Upper lobe of left lung (tissue), 6 donors: ENCODE results near the gene ZNF433. TPM values are rescaled to one million over a fixed set of nuclear protein-coding genes. Genes with fewer than 3 reads are reported as not detected.
"Not testable (repeated sequence)": the region's sequence is repeated elsewhere in the genome, so short reads cannot be mapped to it uniquely, and the experiment has no call there.

Source experiments
- ATAC-seq, 2 donors: fragments of 200-7000 bp; cut with Tn5 transposase; one replicate each; pipeline ENCODE4 v1.9.1; 2022; ENCODE audit warnings: mild to moderate bottlenecking in 2 of 2, moderate library complexity in 2 of 2; ENCODE audit not compliant: low FRiP score in 2 of 2
- DNase-seq, 2 donors: peaks; one replicate each; pipeline ENCODE4 v3.0.0-alpha.2; 2019 to 2020
- H3K27ac ChIP-seq, 4 donors: fragments of 200-600 bp; sonication (generic); one replicate each; pipeline ENCODE4 v1.5.1; 2016 to 2019
- H3K27me3 ChIP-seq, 4 donors: fragments of 200-600 bp; sonication (generic); one replicate each; pipeline ENCODE4 v1.5.1; 2017 to 2019
- H3K36me3 ChIP-seq, 4 donors: fragments of 200-600 bp; sonication (generic); one replicate each; pipeline ENCODE4 v1.5.1; 2016 to 2019
- H3K4me1 ChIP-seq, 4 donors: fragments of 200-600 bp; sonication (generic); one replicate each; pipeline ENCODE4 v1.5.1; 2018 to 2019
- H3K4me3 ChIP-seq, 4 donors: fragments of 200-600 bp; sonication (generic); one replicate each; pipeline ENCODE4 v1.5.1; 2017 to 2019; ENCODE audit warnings: mild to moderate bottlenecking in 2 of 4, moderate library complexity in 1 of 4
- H3K9me3 ChIP-seq, 4 donors: fragments of 200-600 bp; sonication (generic); one replicate each; pipeline ENCODE4 v1.5.1; 2018 to 2019
- CTCF ChIP-seq, 6 experiments: fragments of 450-650 bp in 4 of 6; fragments of 200-600 bp in 2 of 6; sonication (generic) in 2 of 6; IDR thresholded peaks; one replicate each; pipeline ENCODE4 v1.5.1; 2016 to 2019; ENCODE audit warnings: antibody characterized with exemption in 6 of 6
- EP300 ChIP-seq, 4 donors: sonication (generic); formaldehyde crosslinking; IDR thresholded peaks; one replicate each; pipeline ENCODE4 v1.5.1; 2017; ENCODE audit warnings: antibody characterized with exemption in 4 of 4, control low read depth in 2 of 4
- POLR2A ChIP-seq, 4 donors: fragments of 450-650 bp; IDR thresholded peaks; one replicate each; pipeline ENCODE4 v1.5.1; 2016 to 2017; ENCODE audit warnings: antibody characterized with exemption in 4 of 4, mild to moderate bottlenecking in 2 of 4
- POLR2AphosphoS5 ChIP-seq, 2 donors: sonication (generic); formaldehyde crosslinking; IDR thresholded peaks; one replicate each; pipeline ENCODE4 v1.5.1; 2017; ENCODE audit warnings: antibody characterized with exemption in 2 of 2
- WGBS, 2 donors: methylation state at CpG; one replicate each; pipeline ENCODE4 v1.1.5; 2017 to 2018; 5-methylcytosine and 5-hydroxymethylcytosine counted together
- total RNA-seq, 6 donors: library from RNA; depleted of rRNA in 4 of 6; stranded (reverse); fragments of >200 nt in 4 of 6; gene quantifications; one replicate each; pipeline versions ENCODE4 v1.1.0 to v1.2.1, GENCODE V29; 2016 to 2021
- donor health status: DM: no; HTN: no; CAD: no; lungs with moderate emphysema.
- donor health status: DM: no; HTN: yes; CAD: no; lungs with severe emphysema.

The ZNF433 gene
- total RNA-seq, 6 donors from 2014 or later = 3.7 to 12.5 (median 6.3) TPM

GRCh38 chr19:12015753-12016116 is 19.7 kb downstream of the ZNF433 start:
- ATAC-seq (no peak), DNase-seq (no peak)
- no peak for TF ChIP-seq EP300 (IDR thresholded peaks at IDR 0.05)
- no peak for TF ChIP-seq POLR2AphosphoS5 (IDR thresholded peaks at IDR 0.05)
- no peak for TF ChIP-seq CTCF (IDR thresholded peaks at IDR 0.05)
- no peak for TF ChIP-seq POLR2A (IDR thresholded peaks at IDR 0.05)
- Histone ChIP-seq H3K9me3 (peaks cover 49 to 96% (median 78%) of the 10 kb centered on the region in 4 donors), H3K27me3 (no peaks in the 10 kb centered on the region), H3K36me3 (peaks cover 25 to 48% (median 43%) of the 10 kb centered on the region in 4 donors), H3K27ac (no peak overlapping the region), H3K4me3 (no peak overlapping the region), H3K4me1 (no peaks in the 10 kb centered on the region)
- WGBS, 2 donors = 76 to 81% methylated on average over 2 of the region's 2 CpGs

GRCh38 chr19:12015015-12015752 is 20.3 kb downstream of the ZNF433 start:
- Histone ChIP-seq H3K4me1 (no peaks in the 10 kb centered on the region), H3K4me3 (no peak overlapping the region), H3K27ac (no peak overlapping the region), H3K9me3 (peaks cover 49 to 96% (median 77%) of the 10 kb centered on the region in 4 donors), H3K36me3 (peaks cover 25 to 48% (median 43%) of the 10 kb centered on the region in 4 donors), H3K27me3 (no peaks in the 10 kb centered on the region)
- DNase-seq (no peak), ATAC-seq (no peak)
- no peak for TF ChIP-seq POLR2A (IDR thresholded peaks at IDR 0.05)
- no peak for TF ChIP-seq EP300 (IDR thresholded peaks at IDR 0.05)
- no peak for TF ChIP-seq CTCF (IDR thresholded peaks at IDR 0.05)
- no peak for TF ChIP-seq POLR2AphosphoS5 (IDR thresholded peaks at IDR 0.05)
- WGBS, 2 donors = 93 to 96% methylated on average over 9 of the region's 9 CpGs

- WGBS, 2 donors = 82 to 83% methylated on average over 7 to 9 of the region's 9 CpGs
Measured at GRCh38 chr19:12000152-12000981, 35.1 kb downstream of the ZNF433 start.

GRCh38 chr19:11995174-11995573 is 40.3 kb downstream of the ZNF433 start:
- Histone ChIP-seq H3K36me3 (no peaks in the 10 kb centered on the region), H3K4me3 (no peak overlapping the region), H3K27me3 (no peaks in the 10 kb centered on the region), H3K9me3 (no peaks in the 10 kb centered on the region), H3K27ac (no peak overlapping the region), H3K4me1 (no peaks in the 10 kb centered on the region)
- TF ChIP-seq POLR2A (IDR thresholded peaks at IDR 0.05) = no peak
- TF ChIP-seq POLR2AphosphoS5 (IDR thresholded peaks at IDR 0.05) = no peak
- TF ChIP-seq CTCF (IDR thresholded peaks at IDR 0.05) = no peak
- no peak for TF ChIP-seq EP300 (IDR thresholded peaks at IDR 0.05)
- WGBS, 2 donors = 93 to 95% methylated on average over 1 of the region's 1 CpG
- no peak for DNase-seq
- no peak for ATAC-seq

More at GRCh38 chr19:12000152-12000981, 35.1 kb downstream of the ZNF433 start:
- Histone ChIP-seq H3K4me3 (no peak overlapping the region), H3K9me3 (no peaks in the 10 kb centered on the region), H3K36me3 (peaks cover 8 to 19% (median 11%) of the 10 kb centered on the region in 4 donors), H3K27ac (no peak overlapping the region), H3K27me3 (no peaks in the 10 kb centered on the region), H3K4me1 (no peaks in the 10 kb centered on the region)
- no peak for ATAC-seq
- DNase-seq = no peak
- TF ChIP-seq EP300 (IDR thresholded peaks at IDR 0.05) = no peak

GRCh38 chr19:11991921-11992320 is 43.6 kb downstream of the ZNF433 start:
- not testable (repeated sequence) for DNase-seq, H3K27me3 ChIP-seq, H3K4me3 ChIP-seq, H3K9me3 ChIP-seq, ATAC-seq, H3K36me3 ChIP-seq, H3K27ac ChIP-seq
- peaks cover 0 to 13% (median 0%) of the 10 kb centered on the region in 4 donors for H3K4me1 ChIP-seq
- 71 to 83% methylated on average over 4 of the region's 4 CpGs for WGBS, 2 donors
